WTC11 (cell line): ENCODE measurements around the gene TMEM150B. TPM values are rescaled to one million over a fixed set of nuclear protein-coding genes. Genes with fewer than 3 reads are reported as not detected.

Experiments used
- ATAC-seq: fragments of 200-7000 bp; cut with Tn5 transposase; 2 replicates; pipeline ENCODE4 v1.10.0; 2021; ENCODE audit warnings: mild to moderate bottlenecking, moderate library complexity
- CTCF ChIA-PET: fragments of 300-600 bp; sonication (Branson Sonifier 250); formaldehyde crosslinking; loops from one replicate; lab custom pipeline; 2021; ENCODE audit warnings: antibody characterized with exemption; lab: Charles Lee
- POLR2A ChIA-PET: fragments of 350-600 bp; sonication (Branson Sonifier 250); formaldehyde crosslinking; loops from one replicate; lab custom pipeline; 2021; ENCODE audit warnings: antibody characterized with exemption; lab: Charles Lee
- DNase-seq: peaks from one replicate; pipeline ENCODE4 v3.0.0; 2021; ENCODE audit warnings: low spot score
- H3K27ac Mint-ChIP-seq: 2 replicates; pipeline ENCODE4 v1.8.0; 2021; ENCODE audit warnings: mixed read lengths
- H3K27me3 Mint-ChIP-seq: 2 replicates; pipeline ENCODE4 v1.8.0; 2021; ENCODE audit warnings: low read depth, mild to moderate bottlenecking, moderate library complexity, mixed read lengths
- H3K36me3 Mint-ChIP-seq: 2 replicates; pipeline ENCODE4 v1.8.0; 2021; ENCODE audit warnings: mixed read lengths
- H3K4me1 Mint-ChIP-seq: 2 replicates; pipeline ENCODE4 v1.8.0; 2022; ENCODE audit warnings: mixed read lengths
- H3K4me3 Mint-ChIP-seq: 2 replicates; pipeline ENCODE4 v1.8.0; 2021; ENCODE audit warnings: mild to moderate bottlenecking, moderate library complexity, mixed read lengths
- H3K9me3 Mint-ChIP-seq: 2 replicates; pipeline ENCODE4 v1.8.0; 2021; ENCODE audit warnings: mixed read lengths
- ARID4B ChIP-seq: sonication (generic); formaldehyde crosslinking; IDR thresholded peaks from 2 replicates; pipeline ENCODE4 v1.8.0; 2023; ENCODE audit warnings: missing genetic modification reagents, mild to moderate bottlenecking, borderline replicate concordance
- ETV6 ChIP-seq: sonication (generic); formaldehyde crosslinking; IDR thresholded peaks from 2 replicates; pipeline ENCODE4 v1.8.1; 2022; ENCODE audit warnings: mild to moderate bottlenecking, missing genetic modification reagents
- GRHL2 ChIP-seq: fragments of 250-450 bp; sonication (Bioruptor Pico); IDR thresholded peaks from 2 replicates; pipeline ENCODE4 v1.8.0; 2022; ENCODE audit warnings: mild to moderate bottlenecking, moderate library complexity; ENCODE audit not compliant: insufficient replicate concordance, severe bottlenecking
- GTF2I ChIP-seq: fragments of 250-450 bp; sonication (Bioruptor Pico); conservative IDR thresholded peaks from 2 replicates; pipeline ENCODE4 v1.4.0; 2021; ENCODE audit warnings: mild to moderate bottlenecking
- HMGXB4 ChIP-seq: sonication (generic); formaldehyde crosslinking; IDR thresholded peaks from 2 replicates; pipeline ENCODE4 v1.8.1; 2023; ENCODE audit warnings: mild to moderate bottlenecking, moderate library complexity, missing genetic modification reagents
- MXD4 ChIP-seq: fragments of 250-450 bp; sonication (Bioruptor Pico); IDR thresholded peaks from 2 replicates; pipeline ENCODE4 v1.8.0; 2021; ENCODE audit warnings: mild to moderate bottlenecking, moderate library complexity, borderline replicate concordance
- RELA ChIP-seq: sonication (generic); formaldehyde crosslinking; IDR thresholded peaks from 2 replicates; pipeline ENCODE4 v1.8.1; 2022; ENCODE audit warnings: missing genetic modification reagents, mild to moderate bottlenecking, borderline replicate concordance
- SMAD4 ChIP-seq: sonication (generic); formaldehyde crosslinking; IDR thresholded peaks from 2 replicates; pipeline ENCODE4 v1.8.0; 2022; ENCODE audit warnings: mild to moderate bottlenecking, missing genetic modification reagents
- TEAD1 ChIP-seq: sonication (generic); formaldehyde crosslinking; IDR thresholded peaks from 2 replicates; pipeline ENCODE4 v1.8.0; 2022; ENCODE audit warnings: mild to moderate bottlenecking, missing genetic modification reagents
- ZNF423 ChIP-seq: fragments of 250-450 bp; sonication (Bioruptor Pico); IDR thresholded peaks from 2 replicates; pipeline ENCODE4 v2.1.2; 2022; ENCODE audit warnings: mild to moderate bottlenecking, moderate library complexity
- ZNF532 ChIP-seq: fragments of 250-450 bp; sonication (Bioruptor Pico); IDR thresholded peaks from 2 replicates; pipeline ENCODE4 v1.9.0; 2021; ENCODE audit warnings: mild to moderate bottlenecking, borderline replicate concordance
- total RNA-seq: library from RNA; stranded (reverse); gene quantifications from 3 replicates; pipeline ENCODE4 v1.2.3, GENCODE V29; 2021
- TF ChIP-seq, protein P1 (sequence below): sonication (generic); formaldehyde crosslinking; IDR thresholded peaks from 2 replicates; pipeline ENCODE4 v1.8.1; 2022; ENCODE audit warnings: mild to moderate bottlenecking, moderate library complexity, missing genetic modification reagents
- TF ChIP-seq, protein P2 (sequence below): fragments of 250-450 bp; sonication (Bioruptor Pico); conservative IDR thresholded peaks from 2 replicates; pipeline ENCODE4 v1.9.0; 2021; ENCODE audit warnings: mild to moderate bottlenecking
- TF ChIP-seq, protein P3 (sequence below): sonication (generic); formaldehyde crosslinking; IDR thresholded peaks from 2 replicates; pipeline ENCODE4 v1.8.1; 2023; ENCODE audit warnings: mild to moderate bottlenecking, missing genetic modification reagents

TMEM150B gene
- total RNA-seq, 1 experiment from 2014 or later = 0.44 TPM

DNA sequence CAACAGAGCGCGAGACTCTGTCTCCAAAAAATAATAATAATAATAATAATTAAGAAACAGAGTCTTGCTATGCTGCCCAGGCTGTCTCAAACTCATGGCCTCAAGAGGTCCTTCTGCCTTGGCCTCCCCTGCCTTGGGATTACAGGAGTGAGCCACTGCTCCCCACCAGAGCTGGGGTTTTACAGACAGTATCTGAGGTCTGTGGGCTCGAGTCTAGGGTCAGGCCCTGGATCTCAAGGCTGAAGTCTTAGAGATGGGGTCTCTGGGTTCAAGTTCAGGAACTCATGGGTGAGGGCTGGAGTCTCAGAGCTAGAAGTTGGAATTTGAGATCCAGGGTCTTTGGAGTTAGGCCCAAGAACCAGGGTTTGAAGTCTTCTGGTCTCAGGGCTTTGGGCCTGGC, 41.6 kb upstream of the TMEM150B start:
- Mint-ChIP-seq H3K9me3 (no peaks in the 10 kb centered on the region), H3K4me3 (no peak overlapping the region)
- ChIA-PET CTCF (interaction anchor here (1.0 to 1.3 kb wide), 3 partner anchors 9 to 52 kb away, joined by 3 to 4 read pairs (median 3); no protein-coding TSS in a partner anchor), POLR2A (no interaction called here)
- no peak for ATAC-seq
- TF ChIP-seq GTF2I (no peak), RELA (CRISPR knock-in tag) (no peak), HMGXB4 (no peak), ETV6 (CRISPR knock-in tag) (no peak), MXD4 (no peak), ZNF423 (CRISPR knock-in tag) (no peak)
- TF ChIP-seq, protein P1, sequence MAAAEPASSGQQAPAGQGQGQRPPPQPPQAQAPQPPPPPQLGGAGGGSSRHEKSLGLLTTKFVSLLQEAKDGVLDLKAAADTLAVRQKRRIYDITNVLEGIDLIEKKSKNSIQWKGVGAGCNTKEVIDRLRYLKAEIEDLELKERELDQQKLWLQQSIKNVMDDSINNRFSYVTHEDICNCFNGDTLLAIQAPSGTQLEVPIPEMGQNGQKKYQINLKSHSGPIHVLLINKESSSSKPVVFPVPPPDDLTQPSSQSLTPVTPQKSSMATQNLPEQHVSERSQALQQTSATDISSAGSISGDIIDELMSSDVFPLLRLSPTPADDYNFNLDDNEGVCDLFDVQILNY (CRISPR knock-in tag) = no peak
- TF ChIP-seq, protein P2, sequence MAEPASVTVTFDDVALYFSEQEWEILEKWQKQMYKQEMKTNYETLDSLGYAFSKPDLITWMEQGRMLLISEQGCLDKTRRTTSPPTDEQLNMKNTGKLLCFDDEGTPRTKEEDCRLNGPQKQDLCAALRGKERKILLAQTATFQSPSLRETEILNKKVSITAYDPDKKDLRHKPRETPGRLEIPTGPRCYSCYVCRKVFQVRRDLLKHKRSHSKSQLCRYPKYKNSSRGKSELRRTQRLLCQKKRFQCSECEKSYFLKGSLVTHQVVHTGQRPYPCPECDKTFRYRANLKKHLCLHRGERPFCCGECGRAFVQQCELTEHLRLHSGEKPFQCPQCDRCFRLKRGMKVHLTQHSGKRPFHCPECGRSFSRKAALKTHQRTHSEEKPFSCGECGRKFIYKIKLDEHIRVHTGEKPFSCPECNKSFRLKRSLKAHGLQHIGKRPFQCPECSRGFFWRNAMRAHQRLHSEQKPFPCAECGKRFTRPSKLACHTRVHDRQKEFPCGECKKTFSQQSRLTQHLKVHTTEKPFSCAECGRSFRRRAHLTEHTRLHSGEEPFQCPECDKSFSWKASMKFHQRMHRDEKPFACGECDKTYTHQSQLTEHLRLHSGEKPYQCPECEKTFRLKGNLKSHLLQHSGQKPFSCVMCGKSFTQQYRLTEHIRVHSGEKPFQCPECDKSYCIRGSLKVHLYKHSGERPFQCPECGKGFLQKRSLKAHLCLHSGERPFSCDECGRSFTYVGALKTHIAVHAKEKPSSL (CRISPR knock-in tag) = no peak
- TF ChIP-seq, all 79 proteins: peak for 0
- Mint-ChIP-seq H3K4me1 (peaks cover 7% of the 10 kb centered on the region), H3K27ac (no peak overlapping the region), H3K27me3 (peaks cover 74% of the 10 kb centered on the region), H3K36me3 (no peaks in the 10 kb centered on the region)
- DNase-seq = no peak

DNA sequence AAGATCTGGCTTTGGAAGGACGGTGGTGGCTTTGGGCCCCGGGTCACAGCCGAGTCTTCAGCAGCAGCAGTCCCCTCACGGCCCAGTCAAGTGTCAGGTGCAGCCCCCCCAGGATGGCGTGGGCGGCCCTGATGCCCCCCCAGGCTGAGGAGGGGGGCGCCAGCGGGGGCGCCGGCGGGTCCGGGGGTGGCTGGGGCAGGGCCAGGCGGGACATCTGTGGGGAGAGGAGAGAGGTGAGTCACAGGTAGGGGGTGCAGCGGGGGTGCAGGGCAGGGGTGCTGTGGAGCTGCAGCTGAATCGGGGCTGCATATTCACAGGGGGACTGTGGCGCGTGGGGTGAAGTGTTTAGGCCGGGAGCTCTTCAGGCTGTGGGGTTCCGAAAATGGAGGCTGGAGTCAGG, 40.8 kb upstream of the TMEM150B start:
- DNase-seq (no peak), ATAC-seq (no peak)
- Mint-ChIP-seq H3K4me3 (no peak overlapping the region), H3K36me3 (no peaks in the 10 kb centered on the region), H3K27ac (no peak overlapping the region), H3K9me3 (no peaks in the 10 kb centered on the region), H3K27me3 (peaks cover 66% of the 10 kb centered on the region), H3K4me1 (peaks cover 7% of the 10 kb centered on the region)
- POLR2A ChIA-PET = no interaction called here
- CTCF ChIA-PET = interaction anchor here (1.0 to 1.3 kb wide), 4 partner anchors 10 to 52 kb away, joined by 3 to 4 read pairs (median 3); no protein-coding TSS in a partner anchor
- TF ChIP-seq GTF2I (no peak), SMAD4 (no peak), TEAD1 (CRISPR knock-in tag) (no peak), ARID4B (CRISPR knock-in tag) (no peak), ZNF532 (CRISPR knock-in tag) (no peak), GRHL2 (CRISPR knock-in tag) (no peak)
- TF ChIP-seq, protein P1 (CRISPR knock-in tag) = no peak
- TF ChIP-seq, protein P3, sequence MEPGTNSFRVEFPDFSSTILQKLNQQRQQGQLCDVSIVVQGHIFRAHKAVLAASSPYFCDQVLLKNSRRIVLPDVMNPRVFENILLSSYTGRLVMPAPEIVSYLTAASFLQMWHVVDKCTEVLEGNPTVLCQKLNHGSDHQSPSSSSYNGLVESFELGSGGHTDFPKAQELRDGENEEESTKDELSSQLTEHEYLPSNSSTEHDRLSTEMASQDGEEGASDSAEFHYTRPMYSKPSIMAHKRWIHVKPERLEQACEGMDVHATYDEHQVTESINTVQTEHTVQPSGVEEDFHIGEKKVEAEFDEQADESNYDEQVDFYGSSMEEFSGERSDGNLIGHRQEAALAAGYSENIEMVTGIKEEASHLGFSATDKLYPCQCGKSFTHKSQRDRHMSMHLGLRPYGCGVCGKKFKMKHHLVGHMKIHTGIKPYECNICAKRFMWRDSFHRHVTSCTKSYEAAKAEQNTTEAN (CRISPR knock-in tag) = no peak
- TF ChIP-seq, protein P2 (CRISPR knock-in tag) = no peak
